Large intestine (tissue), 3 donors: ENCODE measurements around the gene DENND1A. TPM values are rescaled to one million over a fixed set of nuclear protein-coding genes. Genes with fewer than 3 reads are reported as not detected.

Experiments
- DNase-seq, 2 donors: peaks; one replicate each; pipeline versions ENCODE4 v3.0.0 to v3.0.0-alpha.2; 2013
- H3K27ac ChIP-seq: one replicate; pipeline ENCODE4 v1.5.1; 2013; ENCODE audit warnings: low read length
- H3K27me3 ChIP-seq: 2 replicates; pipeline ENCODE4 v1.6.1; 2013; ENCODE audit warnings: low read length; ENCODE audit not compliant: control insufficient read depth, insufficient read depth
- H3K36me3 ChIP-seq: 2 replicates; pipeline ENCODE4 v1.6.1; 2013; ENCODE audit warnings: low read length; ENCODE audit not compliant: control insufficient read depth, insufficient read depth
- H3K4me1 ChIP-seq: one replicate; pipeline ENCODE4 v1.6.1; 2013; ENCODE audit warnings: low read length; ENCODE audit not compliant: control insufficient read depth, insufficient read depth
- H3K4me3 ChIP-seq: one replicate; pipeline ENCODE4 v1.5.1; 2013; ENCODE audit warnings: low read length
- H3K9me3 ChIP-seq: one replicate; pipeline ENCODE4 v1.6.1; 2013; ENCODE audit warnings: mild to moderate bottlenecking, low read depth, low read length, moderate library complexity; ENCODE audit not compliant: control insufficient read depth
- WGBS: methylation state at CpG from one replicate; pipeline ENCODE4 v1.1.5; 2013; ENCODE audit warnings: low lambda C conversion rate; ENCODE audit not compliant: insufficient coverage; 5-methylcytosine and 5-hydroxymethylcytosine counted together
- polyA plus RNA-seq: library from polyadenylated mRNA; unstranded; fragments of 120-200 nt; gene quantifications from one replicate; pipeline ENCODE4 v1.2.1, GENCODE V29; 2013

The DENND1A gene
- polyA plus RNA-seq, 1 donor: 29.7 TPM

GRCh38 chr9:123471843-123472570 lies 457.9 kb downstream of the DENND1A start:
- no peak for DNase-seq
- Histone ChIP-seq H3K27me3 (no peaks in the 10 kb centered on the region), H3K9me3 (no peaks in the 10 kb centered on the region), H3K36me3 (no peaks in the 10 kb centered on the region), H3K27ac (no peak overlapping the region), H3K4me1 (peaks cover 43% of the 10 kb centered on the region), H3K4me3 (no peak overlapping the region)
- no CpG with 5 or more reads among the region's 12 CpGs for WGBS

GRCh38 chr9:123470991-123471770 lies 458.7 kb downstream of the DENND1A start:
- Histone ChIP-seq H3K27me3 (no peaks in the 10 kb centered on the region), H3K4me3 (no peak overlapping the region), H3K4me1 (peaks cover 50% of the 10 kb centered on the region), H3K27ac (peak overlapping the region; percentile 77), H3K36me3 (no peaks in the 10 kb centered on the region), H3K9me3 (no peaks in the 10 kb centered on the region)
- 100% methylated on average over 1 of the region's 21 CpGs for whole genome bisulfite sequencing
- DNase-seq: no peak

DNA sequence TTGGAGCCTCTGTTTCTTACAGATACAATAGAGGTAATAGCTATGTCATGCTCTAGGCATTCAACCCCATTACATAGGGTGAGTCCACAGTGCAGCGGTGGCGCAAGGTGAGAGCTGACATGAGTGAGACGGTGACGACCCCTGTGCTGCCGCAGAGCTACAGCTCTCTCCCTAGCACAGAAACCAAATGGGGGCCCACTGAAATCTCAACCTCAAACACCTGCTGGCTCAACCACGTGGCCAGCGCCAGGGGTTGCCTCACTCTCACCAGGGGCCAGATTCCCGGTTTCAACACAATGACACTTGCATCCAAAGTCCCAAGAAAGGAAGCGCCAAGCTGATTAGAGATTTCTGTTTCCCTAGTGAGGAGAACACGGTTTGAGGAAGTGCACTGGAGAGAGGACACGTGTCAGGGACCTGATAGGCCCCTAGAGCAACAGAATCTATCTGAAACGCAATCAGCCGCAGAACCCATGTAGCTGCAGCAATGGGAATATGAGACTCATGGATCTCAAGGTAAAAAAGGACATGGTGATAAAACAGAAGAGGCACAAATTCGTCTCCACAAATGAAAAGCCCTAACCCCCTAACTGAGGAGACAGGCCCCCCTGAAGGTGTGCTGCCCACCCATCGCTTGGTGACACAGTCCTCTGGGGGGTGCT lies 459.7 kb downstream of the DENND1A start:
- peak; percentile 91 to 97 for DNase-seq
- Histone ChIP-seq H3K4me3 (no peak overlapping the region), H3K4me1 (peaks cover 53% of the 10 kb centered on the region), H3K27ac (peak overlapping the region; percentile 77), H3K27me3 (no peaks in the 10 kb centered on the region), H3K9me3 (no peaks in the 10 kb centered on the region), H3K36me3 (no peaks in the 10 kb centered on the region)
- WGBS: no CpG with 5 or more reads among the region's 15 CpGs

- no peak for DNase-seq
- Histone ChIP-seq H3K9me3 (no peaks in the 10 kb centered on the region), H3K4me3 (no peak overlapping the region), H3K36me3 (no peaks in the 10 kb centered on the region), H3K27me3 (no peaks in the 10 kb centered on the region), H3K27ac (peak overlapping the region; percentile 77), H3K4me1 (peaks cover 53% of the 10 kb centered on the region)
- WGBS: no CpG with 5 or more reads among the region's 13 CpGs
Observed at GRCh38 chr9:123469282-123469681, 460.6 kb downstream of the DENND1A start.

DNA sequence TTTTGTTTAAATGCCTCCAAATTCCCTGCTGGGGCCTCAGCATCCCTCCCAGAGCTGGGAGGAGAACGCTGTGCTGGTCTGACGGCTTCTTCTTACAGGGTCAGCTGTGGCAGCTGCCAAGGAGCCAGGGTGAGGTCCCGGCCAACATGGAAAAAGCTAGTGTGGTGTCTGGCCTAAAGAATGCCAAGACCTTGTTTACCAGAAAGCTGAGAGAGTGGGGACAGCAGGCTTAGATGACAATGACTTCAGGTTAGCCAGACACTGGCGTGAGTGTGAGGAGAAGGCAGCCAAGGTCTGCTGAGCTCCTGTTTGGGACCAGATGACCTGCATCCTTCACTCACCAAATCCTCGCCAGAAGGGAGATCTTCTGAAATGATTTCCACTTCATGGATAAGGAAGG lies 461.4 kb downstream of the DENND1A start:
- no peaks in the 10 kb centered on the region for H3K9me3 ChIP-seq
- H3K36me3 ChIP-seq: no peaks in the 10 kb centered on the region
- H3K4me3 ChIP-seq: no peak overlapping the region
- no CpG with 5 or more reads among the region's 5 CpGs for WGBS
- H3K27me3 ChIP-seq: no peaks in the 10 kb centered on the region
- no peak overlapping the region for H3K27ac ChIP-seq
- no peak for DNase-seq
- H3K4me1 ChIP-seq: peaks cover 53% of the 10 kb centered on the region

GRCh38 chr9:123465304-123465703 lies 464.6 kb downstream of the DENND1A start:
- peak; percentile 33 to 82 for DNase-seq
- no peak overlapping the region for H3K4me3 ChIP-seq
- peaks cover 8% of the 10 kb centered on the region for H3K36me3 ChIP-seq
- no peaks in the 10 kb centered on the region for H3K9me3 ChIP-seq
- H3K27ac ChIP-seq: peak overlapping the region; percentile 30
- WGBS: no CpG with 5 or more reads among the region's 1 CpG
- H3K4me1 ChIP-seq: peaks cover 39% of the 10 kb centered on the region
- no peaks in the 10 kb centered on the region for H3K27me3 ChIP-seq

DNA sequence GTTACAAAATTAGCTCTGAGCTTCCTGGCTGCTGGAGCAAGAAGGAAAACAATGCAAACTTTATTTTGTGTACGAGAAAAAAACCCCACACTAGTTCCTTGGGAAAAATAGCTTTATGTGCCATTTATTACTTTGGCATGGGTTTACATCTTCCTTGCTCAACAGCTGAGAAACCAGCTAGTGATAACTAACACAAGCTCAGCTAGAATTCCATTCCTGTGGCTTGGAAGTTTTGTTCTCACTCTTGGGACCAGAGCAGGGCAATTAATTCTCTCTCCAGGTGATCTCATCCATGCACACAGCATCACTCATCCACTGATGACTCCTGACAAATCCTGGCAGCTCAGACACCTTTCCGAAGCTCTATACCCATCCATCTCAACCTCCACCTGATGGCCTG lies 469.8 kb downstream of the DENND1A start:
- H3K4me1 ChIP-seq: peaks cover 21% of the 10 kb centered on the region
- H3K27ac ChIP-seq: no peak overlapping the region
- no peak for DNase-seq
- no peaks in the 10 kb centered on the region for H3K9me3 ChIP-seq
- WGBS: 50% methylated on average over 1 of the region's 2 CpGs
- H3K27me3 ChIP-seq: no peaks in the 10 kb centered on the region
- no peak overlapping the region for H3K4me3 ChIP-seq
- H3K36me3 ChIP-seq: peaks cover 12% of the 10 kb centered on the region

- Histone ChIP-seq H3K27me3 (no peaks in the 10 kb centered on the region), H3K9me3 (no peaks in the 10 kb centered on the region), H3K36me3 (peaks cover 29% of the 10 kb centered on the region), H3K4me3 (no peak overlapping the region), H3K27ac (no peak overlapping the region), H3K4me1 (peaks cover 23% of the 10 kb centered on the region)
- no peak for DNase-seq
- WGBS: 83% methylated on average over 1 of the region's 9 CpGs
Observed at GRCh38 chr9:123457583-123457982, 472.3 kb downstream of the DENND1A start.

- Histone ChIP-seq H3K4me3 (no peak overlapping the region), H3K36me3 (peaks cover 29% of the 10 kb centered on the region), H3K9me3 (no peaks in the 10 kb centered on the region), H3K4me1 (peaks cover 23% of the 10 kb centered on the region), H3K27ac (peak overlapping the region; percentile 16), H3K27me3 (no peaks in the 10 kb centered on the region)
- peak; percentile 50 to 94 for DNase-seq
- no CpG with 5 or more reads among the region's 3 CpGs for WGBS
Observed at GRCh38 chr9:123456011-123456410, 473.9 kb downstream of the DENND1A start.

- Histone ChIP-seq H3K4me3 (no peak overlapping the region), H3K27ac (no peak overlapping the region), H3K9me3 (no peaks in the 10 kb centered on the region), H3K4me1 (peaks cover 23% of the 10 kb centered on the region), H3K27me3 (no peaks in the 10 kb centered on the region), H3K36me3 (peaks cover 30% of the 10 kb centered on the region)
- no peak for DNase-seq
- no CpG with 5 or more reads among the region's 13 CpGs for WGBS
Observed at GRCh38 chr9:123455187-123455586, 474.7 kb downstream of the DENND1A start.
